GM12865 (cell line): ENCODE measurements around the gene ABCB9.
A peak's percentile ranks its signal among the peaks of the same experiment; 100 is the strongest.

Experiments used
- DNase-seq: peaks from one replicate; pipeline ENCODE4 v3.0.0; 2010; ENCODE audit warnings: low read depth
- H3K4me3 ChIP-seq: 2 replicates; pipeline ENCODE4 v1.5.1; 2011; ENCODE audit warnings: mild to moderate bottlenecking, low read depth, low read length, control low read depth
- TF ChIP-seq, protein P1 (sequence below): IDR thresholded peaks from 2 replicates; pipeline ENCODE4 v1.5.1; 2011; ENCODE audit warnings: low read length, control low read depth, low read depth, inconsistent platforms; ENCODE audit not compliant: insufficient read depth; ENCODE audit errors: missing control alignments

The ABCB9 gene

GRCh38 chr12:122981587-122982476, 15.6 kb upstream of the ABCB9 start:
- peak overlapping the region; percentile 96 for H3K4me3 ChIP-seq
- no peak for DNase-seq
- TF ChIP-seq, protein P1, sequence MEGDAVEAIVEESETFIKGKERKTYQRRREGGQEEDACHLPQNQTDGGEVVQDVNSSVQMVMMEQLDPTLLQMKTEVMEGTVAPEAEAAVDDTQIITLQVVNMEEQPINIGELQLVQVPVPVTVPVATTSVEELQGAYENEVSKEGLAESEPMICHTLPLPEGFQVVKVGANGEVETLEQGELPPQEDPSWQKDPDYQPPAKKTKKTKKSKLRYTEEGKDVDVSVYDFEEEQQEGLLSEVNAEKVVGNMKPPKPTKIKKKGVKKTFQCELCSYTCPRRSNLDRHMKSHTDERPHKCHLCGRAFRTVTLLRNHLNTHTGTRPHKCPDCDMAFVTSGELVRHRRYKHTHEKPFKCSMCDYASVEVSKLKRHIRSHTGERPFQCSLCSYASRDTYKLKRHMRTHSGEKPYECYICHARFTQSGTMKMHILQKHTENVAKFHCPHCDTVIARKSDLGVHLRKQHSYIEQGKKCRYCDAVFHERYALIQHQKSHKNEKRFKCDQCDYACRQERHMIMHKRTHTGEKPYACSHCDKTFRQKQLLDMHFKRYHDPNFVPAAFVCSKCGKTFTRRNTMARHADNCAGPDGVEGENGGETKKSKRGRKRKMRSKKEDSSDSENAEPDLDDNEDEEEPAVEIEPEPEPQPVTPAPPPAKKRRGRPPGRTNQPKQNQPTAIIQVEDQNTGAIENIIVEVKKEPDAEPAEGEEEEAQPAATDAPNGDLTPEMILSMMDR, result no peak

- H3K4me3 ChIP-seq, result peak overlapping the region; percentile 96
- no peak for DNase-seq
- TF ChIP-seq, protein P1, result no peak
These were observed 14.8 kb upstream of the ABCB9 start for GRCh38 chr12:122981036-122981471.

GRCh38 chr12:122980183-122981035, 14.1 kb upstream of the ABCB9 start, which contains the start of gene ARL6IP4:
TSS of gene ARL6IP4 (plus strand) at chr12:122980681. CDS start at chr12:122981140, 459 bp downstream.
- H3K4me3 ChIP-seq, result peak within 1 kb of the TSS; percentile 96
- TF ChIP-seq, protein P1, result no peak
- DNase-seq, result peak; percentile 81

DNA sequence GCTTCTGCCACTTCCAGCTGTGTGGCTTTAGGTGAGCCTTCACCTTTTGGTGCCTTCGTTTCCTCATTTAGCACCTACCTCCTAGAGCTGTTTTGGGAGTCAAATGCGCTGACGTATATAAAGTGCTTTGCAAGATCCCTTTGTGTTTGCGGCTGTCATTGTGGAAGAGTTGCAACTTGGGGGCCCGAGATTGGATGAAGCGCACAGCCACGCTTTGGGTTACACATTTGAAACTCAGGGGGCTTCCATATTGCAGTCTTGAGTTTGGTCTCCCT, 13.6 kb upstream of the ABCB9 start:
- TF ChIP-seq, protein P1, result no peak
- peak overlapping the region; percentile 96 for H3K4me3 ChIP-seq
- DNase-seq, result peak; percentile 41

DNA sequence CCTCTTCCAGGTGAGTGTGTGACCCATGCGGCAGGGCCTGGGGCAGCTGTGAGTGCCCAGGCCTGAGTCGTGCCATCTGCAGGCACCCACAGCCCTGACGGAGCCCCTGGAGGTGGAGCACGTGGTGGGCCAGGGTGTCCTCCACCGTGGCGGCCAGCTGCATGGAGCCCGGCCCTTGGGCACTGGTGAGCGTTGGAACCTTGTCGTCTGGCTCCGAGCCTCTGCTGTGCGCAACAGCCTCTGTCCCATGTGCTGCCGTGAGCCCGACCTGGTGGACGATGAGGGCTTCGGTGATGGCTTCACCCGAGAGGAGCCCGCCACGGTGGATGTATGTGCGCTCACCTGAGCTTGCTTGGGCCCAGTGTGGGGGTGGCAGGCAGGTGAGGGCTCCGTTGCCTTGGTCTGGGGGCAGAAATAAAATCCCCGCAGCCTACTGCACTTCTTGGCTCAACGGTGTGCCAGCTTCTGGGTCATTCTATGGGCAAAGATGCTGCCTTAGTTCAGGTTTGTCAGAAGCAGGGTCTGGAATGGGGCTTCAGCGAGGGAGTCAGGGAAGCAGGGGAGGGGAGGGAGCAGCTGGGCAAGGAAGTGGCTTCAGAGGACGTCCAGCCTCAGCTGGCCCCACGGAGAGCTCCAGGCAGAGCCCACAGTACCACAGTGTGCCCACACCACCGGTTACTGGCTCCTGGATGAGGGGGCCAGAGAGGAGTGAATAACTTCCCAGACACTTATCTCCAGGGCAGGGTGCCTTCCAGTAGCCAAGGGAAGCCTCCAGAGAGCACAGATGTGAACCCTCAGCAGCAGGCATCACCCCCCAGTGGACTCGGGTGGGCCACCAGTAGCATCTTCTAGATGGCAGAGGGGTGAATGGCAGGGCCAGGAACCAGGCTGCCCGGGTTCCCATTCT, 13.0 kb upstream of the ABCB9 start:
- TF ChIP-seq, protein P1, result no peak

GRCh38 chr12:122978507-122978955, 12.3 kb upstream of the ABCB9 start:
- TF ChIP-seq, protein P1, result no peak
- no peak overlapping the region for H3K4me3 ChIP-seq
- DNase-seq, result no peak

More for the DNA sequence above, 13.0 kb upstream of the ABCB9 start:
- DNase-seq, result no peak
- H3K4me3 ChIP-seq, result peak overlapping the region; percentile 96
